ENCODE results near the gene SORCS1.

DNA sequence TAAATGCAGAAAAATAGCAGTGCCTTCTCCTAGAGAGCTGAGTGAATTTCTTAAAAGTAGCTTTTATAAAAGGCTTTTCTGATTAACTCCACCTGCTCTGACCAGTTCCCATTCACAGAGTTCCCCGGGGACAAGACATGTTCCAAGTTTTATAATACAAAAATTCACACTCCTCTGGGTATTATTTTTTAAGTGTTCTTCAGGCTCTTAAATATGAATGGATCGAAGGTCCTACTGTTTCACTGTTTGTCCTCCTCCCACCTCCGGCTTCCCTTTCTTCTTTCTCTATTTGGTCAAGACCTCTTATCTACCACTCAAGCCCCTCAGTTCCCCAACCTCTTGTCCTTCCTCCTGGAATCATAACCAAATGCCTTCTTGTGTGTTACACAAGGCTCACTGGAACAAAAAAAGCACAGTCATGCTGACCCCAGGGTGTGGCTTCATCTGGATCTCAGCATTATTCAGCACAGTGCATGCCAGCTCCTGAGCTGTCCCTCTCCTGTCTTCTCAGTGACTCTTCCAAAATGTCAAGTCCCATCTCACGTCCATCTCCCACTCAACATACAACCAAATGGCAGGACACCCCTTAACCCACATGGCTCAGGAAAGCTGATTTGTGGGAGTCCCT, 222.4 kb downstream of the SORCS1 start:
- TF ChIP-seq, protein P1, sequence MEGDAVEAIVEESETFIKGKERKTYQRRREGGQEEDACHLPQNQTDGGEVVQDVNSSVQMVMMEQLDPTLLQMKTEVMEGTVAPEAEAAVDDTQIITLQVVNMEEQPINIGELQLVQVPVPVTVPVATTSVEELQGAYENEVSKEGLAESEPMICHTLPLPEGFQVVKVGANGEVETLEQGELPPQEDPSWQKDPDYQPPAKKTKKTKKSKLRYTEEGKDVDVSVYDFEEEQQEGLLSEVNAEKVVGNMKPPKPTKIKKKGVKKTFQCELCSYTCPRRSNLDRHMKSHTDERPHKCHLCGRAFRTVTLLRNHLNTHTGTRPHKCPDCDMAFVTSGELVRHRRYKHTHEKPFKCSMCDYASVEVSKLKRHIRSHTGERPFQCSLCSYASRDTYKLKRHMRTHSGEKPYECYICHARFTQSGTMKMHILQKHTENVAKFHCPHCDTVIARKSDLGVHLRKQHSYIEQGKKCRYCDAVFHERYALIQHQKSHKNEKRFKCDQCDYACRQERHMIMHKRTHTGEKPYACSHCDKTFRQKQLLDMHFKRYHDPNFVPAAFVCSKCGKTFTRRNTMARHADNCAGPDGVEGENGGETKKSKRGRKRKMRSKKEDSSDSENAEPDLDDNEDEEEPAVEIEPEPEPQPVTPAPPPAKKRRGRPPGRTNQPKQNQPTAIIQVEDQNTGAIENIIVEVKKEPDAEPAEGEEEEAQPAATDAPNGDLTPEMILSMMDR (IDR thresholded peaks at IDR 0.05): no peak
- no peak for TF ChIP-seq POLR2AphosphoS5 (IDR thresholded peaks at IDR 0.05)
- no peak for TF ChIP-seq POLR2A (IDR thresholded peaks at IDR 0.05)

Measured in prostate gland (tissue), 2 donors.